ENCODE results near the gene DKKL1.
"Not testable (repeated sequence)": the region's sequence is repeated elsewhere in the genome, so short reads cannot be mapped to it uniquely, and the experiment has no call there.

The DKKL1 gene

GRCh38 chr19:49363268-49364082, at the start of gene DKKL1:
Gene DKKL1, plus strand, starts transcription at chr19:49363877. Its CDS starts 122 bp downstream, at chr19:49363999.
- peak; percentile 100 for DNase-seq (ENCODE audit: low spot score)

DNA sequence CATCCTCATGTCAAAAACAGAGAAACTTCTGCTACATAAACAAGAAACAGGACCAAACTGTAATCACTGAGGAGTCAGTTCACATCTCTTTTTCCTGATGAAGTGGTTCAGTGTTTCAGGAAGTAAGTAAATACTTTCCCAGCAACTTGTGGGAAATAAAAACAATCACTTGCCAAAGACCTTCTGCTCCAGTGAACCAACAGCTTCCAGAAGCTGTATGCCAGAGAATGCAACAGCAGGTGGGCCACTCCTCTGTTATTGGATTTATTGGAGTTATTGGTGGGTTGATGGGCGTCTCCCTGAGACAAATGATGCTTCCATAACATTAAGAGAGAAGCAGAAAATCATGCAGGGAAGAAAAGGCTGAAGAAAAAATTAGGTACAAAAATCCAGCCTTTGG, 48.6 kb upstream of the DKKL1 start:
- DNase-seq (ENCODE audit: low spot score): no peak

- no peak for DNase-seq (ENCODE audit: low spot score)
Observed at GRCh38 chr19:49316284-49316683, 47.4 kb upstream of the DKKL1 start.

DNA sequence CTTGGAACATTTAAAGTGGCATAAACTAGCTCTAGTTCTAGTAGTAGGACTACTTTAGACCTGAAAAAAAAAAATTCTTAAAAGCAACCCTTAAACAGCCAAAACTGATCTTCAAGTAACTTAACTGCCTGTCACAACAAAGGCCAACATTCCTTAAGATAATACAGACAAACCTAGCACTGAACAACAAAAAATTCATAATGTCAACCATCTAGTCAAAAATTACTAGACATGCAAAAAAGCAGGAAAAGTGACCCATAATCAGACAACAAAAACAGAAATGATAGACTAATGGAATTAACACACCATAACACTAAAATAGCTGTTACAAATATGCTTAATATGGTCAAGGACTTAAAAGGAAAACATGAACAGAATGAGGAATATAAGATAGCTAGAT, 45.4 kb upstream of the DKKL1 start:
- no peak for DNase-seq (ENCODE audit: low spot score)

GRCh38 chr19:49324801-49325576, 38.7 kb upstream of the DKKL1 start, which contains the start of gene SLC6A16:
Gene SLC6A16, minus strand, starts transcription at chr19:49325191. Its CDS starts 13,844 bp downstream, at chr19:49311347.
- DNase-seq (ENCODE audit: low spot score): no peak

- not testable (repeated sequence) for DNase-seq (ENCODE audit: low spot score)
Observed at GRCh38 chr19:49325756-49326155, 37.9 kb upstream of the DKKL1 start.

GRCh38 chr19:49326165-49326704, 37.4 kb upstream of the DKKL1 start:
- no peak for DNase-seq (ENCODE audit: low spot score)

GRCh38 chr19:49327878-49328544, 35.7 kb upstream of the DKKL1 start:
- DNase-seq (ENCODE audit: low spot score): no peak

DNA sequence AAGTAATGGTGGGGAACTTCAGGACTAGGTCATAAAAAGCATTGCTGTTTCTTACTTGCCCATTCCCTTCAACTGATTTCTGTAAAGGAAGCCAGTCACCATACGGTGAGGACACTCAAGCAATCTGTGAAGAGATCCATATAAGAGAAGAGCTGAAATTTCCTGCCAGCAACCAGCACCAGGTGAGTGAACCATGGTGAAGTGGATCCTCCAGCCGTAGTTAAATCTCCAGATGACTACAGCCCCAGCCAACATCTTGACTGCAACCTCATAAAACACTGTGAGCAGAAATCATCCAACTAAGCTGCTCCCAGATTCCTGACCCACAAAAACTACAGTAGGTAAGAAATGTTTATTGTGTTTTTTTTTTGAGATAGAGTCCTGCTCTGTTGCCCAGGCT, 34.9 kb upstream of the DKKL1 start:
- DNase-seq (ENCODE audit: low spot score): no peak

DNA sequence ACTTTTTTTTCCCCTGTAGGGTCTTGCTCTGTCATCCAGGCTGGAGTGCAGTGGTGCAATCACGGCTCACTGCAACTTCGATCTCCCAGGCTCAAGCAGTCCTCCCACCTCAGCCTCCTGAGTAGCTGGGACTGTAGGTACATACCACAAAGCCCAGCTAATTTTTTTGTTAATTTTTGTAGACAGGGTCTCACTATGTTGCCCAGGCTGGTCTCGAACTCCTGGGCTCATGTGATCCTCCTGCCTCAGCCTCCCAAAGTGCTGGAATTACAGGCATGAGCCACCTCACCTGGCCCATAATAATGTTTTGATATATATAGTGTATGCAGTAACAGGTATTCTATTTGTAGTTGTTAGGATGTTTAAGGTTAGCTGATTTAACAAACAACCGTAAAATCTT, 32.5 kb upstream of the DKKL1 start:
- DNase-seq (ENCODE audit: low spot score): not testable (repeated sequence)

DNA sequence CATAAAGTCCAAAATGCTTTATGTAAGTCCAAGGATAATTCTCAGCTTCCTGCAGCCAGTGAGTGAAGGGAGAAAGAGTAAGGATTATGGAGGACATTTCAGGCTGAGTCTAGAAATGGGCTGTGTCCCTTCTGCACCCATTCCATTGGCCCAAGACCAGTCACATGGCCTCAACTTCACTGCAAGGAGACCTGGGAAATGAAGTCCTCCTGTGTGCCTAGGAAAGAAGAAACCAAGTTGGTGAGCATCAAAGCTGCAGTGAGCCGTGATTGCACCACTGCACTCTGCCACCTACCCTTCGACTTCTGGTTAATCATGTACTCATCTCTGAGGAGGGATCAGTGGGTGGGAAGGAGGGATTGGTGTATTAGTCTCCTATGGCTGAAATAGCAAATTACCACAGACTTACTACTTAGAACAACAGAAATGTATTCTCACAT, 32.0 kb upstream of the DKKL1 start:
- no peak for DNase-seq (ENCODE audit: low spot score)

GRCh38 chr19:49332691-49333417, 30.8 kb upstream of the DKKL1 start:
- not testable (repeated sequence) for DNase-seq (ENCODE audit: low spot score)

DNA sequence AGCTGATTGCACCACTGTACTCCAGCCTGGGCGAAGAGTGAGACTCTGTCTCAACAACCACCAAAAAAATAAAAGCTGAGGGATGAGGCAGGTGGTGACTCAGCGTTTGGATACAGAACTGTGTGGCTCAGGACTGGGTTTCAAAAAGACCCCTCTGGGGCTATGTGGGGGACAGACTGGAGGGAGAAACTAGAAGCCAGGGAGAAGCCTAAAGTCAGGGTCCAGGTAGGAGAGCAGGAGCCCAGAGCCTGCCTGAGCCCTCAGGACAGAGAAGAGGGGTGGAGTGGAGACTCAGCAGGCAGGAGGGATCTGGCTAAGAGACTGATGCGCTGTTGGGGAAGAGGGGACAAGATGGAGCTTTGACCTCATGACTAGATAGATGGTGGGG, 30.3 kb upstream of the DKKL1 start:
- DNase-seq (ENCODE audit: low spot score): peak; percentile 36

- DNase-seq (ENCODE audit: low spot score): peak; percentile 42
Observed at GRCh38 chr19:49333811-49334288, 29.8 kb upstream of the DKKL1 start.

DNA sequence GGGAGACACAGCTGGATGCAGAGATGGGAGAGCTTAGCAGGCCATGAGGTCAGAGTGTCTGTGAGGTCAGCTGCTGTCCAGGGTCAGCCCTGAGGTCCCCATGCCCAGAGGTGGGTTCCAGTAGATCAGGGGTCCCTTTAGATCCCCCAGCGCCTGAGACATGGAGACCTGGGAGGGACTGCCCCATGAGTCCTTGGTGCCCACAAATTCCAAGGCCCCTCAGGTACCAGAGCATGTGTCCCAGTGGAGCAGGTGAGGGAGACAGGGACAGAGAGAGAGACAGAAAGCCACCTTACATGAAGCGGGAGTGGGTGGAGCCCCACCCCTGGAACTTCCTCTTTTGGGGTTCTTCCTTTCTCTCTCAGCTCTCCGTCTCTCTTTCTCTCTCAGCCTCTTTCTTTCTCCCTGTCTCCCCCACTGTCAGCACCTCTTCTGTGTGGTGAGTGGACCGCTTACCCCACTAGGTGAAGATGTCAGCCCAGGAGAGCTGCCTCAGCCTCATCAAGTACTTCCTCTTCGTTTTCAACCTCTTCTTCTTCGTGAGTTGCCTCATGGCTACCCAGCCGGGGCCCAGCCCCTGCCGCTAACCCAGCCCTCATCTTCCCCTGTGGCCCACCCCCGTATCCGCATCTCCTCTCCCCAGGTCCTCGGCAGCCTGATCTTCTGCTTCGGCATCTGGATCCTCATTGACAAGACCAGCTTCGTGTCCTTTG, 28.4 kb upstream of the DKKL1 start, which contains the start of gene CD37:
Gene CD37 (plus strand): TSS at position 336 of the 713 bp plus-strand sequence. CDS start 135 bp downstream, at position 471.
- peak; percentile 41 for DNase-seq (ENCODE audit: low spot score)

DNA sequence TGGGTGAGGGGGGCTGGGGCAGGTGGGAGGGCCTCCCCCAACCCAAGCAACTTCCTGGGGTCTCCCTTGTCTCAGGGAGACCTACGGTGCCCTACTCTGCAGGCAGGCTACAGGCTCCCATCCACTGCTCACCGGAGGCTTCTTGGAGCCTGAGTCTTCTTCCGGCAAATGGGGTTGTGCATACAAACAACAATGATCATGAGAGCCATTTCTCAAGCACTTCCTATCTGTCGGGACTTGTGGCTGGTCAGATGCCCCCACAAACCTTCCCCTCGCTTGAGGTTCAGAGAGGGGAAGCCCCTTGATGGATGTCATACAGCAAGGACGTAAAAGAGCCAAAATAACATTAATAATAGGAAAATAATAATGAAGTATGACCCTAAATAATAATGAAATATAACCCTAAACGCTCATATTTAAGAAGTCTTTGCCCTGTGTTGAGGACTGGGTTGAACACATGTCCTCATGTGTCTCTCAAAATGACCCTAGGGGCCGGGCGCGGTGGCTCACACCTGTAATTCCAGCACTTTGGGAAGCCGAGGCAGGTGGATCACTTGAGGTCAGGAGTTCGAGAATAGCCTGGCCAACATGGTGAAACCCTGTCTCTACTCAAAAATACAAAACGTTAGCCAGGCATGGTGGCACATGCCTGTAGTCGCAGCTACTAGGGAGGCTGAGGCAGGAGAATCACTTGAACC, 27.7 kb upstream of the DKKL1 start:
- DNase-seq (ENCODE audit: low spot score): no peak

DNA sequence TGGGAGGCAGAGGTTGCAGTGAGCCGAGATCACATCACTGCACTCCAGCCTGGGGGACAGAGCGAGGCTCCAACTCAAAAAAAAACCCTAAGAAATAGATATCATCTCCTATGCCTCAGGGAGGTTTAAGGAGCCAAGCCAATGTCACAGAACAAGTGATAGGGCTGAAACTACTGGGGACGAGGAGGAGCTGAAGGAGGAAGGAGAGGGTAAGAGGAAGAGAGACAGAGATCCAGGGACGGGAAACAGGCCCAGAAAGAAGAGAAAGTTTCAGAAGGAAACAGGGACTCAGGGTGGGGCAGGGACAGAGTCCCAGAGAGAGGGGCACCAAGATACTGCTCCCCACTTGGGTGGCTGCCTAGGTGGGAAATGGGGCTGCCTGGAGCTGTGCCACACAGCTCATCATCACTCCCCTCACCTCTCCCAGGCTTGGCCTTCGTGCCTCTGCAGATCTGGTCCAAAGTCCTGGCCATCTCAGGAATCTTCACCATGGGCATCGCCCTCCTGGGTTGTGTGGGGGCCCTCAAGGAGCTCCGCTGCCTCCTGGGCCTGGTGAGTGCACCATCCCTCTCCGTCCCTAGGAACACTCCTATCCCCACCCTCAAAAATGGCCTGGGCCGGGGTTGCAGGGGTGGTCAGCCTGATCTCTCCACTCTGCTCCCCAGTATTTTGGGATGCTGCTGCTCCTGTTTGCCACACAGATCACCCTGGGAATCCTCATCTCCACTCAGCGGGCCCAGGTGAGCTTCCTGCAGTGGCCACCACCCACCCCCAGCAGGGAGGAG, 27.0 kb upstream of the DKKL1 start:
- peak; percentile 32 for DNase-seq (ENCODE audit: low spot score)

DNA sequence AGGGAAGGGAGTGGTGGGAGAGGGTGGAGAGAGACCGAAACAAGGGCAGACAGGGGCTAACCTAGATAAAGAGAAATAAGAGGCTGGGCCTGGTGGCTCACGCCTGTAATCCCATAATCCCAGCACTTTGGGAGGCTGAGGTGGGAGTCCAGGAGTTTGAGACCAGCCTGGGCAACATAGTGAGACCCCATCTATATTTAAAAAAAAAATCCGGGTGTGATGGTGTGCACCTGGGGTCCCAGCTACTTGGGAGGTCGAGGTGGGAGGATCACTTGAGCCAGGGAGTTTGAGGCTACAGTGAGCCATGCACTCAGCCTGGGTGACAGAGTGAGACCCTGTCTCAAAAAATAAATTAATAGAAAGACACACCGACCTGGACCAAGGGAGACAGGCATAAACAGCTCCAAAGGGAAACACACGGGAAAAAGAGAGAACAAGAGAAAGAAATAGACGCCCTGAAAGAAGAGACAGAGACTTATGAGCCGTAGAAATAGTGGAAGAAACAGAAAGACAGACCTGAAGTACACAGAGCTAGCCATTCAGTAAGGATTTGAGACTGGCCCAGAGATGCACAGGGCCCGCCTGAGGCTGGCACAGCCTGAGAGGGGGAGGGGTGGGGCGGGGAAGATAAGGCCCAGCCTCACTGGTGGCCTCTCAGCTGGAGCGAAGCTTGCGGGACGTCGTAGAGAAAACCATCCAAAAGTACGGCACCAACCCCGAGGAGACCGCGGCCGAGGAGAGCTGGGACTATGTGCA, 26.2 kb upstream of the DKKL1 start:
- no peak for DNase-seq (ENCODE audit: low spot score)

Data from ecto neural progenitor cell (in vitro differentiated cells).